Motor neuron (in vitro differentiated cells): ENCODE data around the gene GMPR2. TPM values are rescaled to one million over a fixed set of nuclear protein-coding genes. Genes with fewer than 3 reads are reported as not detected.
A peak's percentile ranks its signal among the peaks of the same experiment; 100 is the strongest.
"Not testable (repeated sequence)": the region's sequence is repeated elsewhere in the genome, so short reads cannot be mapped to it uniquely, and the experiment has no call there.

ENCODE experiments used
- ATAC-seq, 8 experiments: fragments of 200-7000 bp; cut with Tn5 transposase; replicated peaks in 6 of 8; 2 replicates each; pipeline ENCODE4 v1.8.0; 2021; ENCODE audit warnings: mild to moderate bottlenecking in 8 of 8, moderate library complexity in 8 of 8
- H3K27ac ChIP-seq, 2 donors: fragments of 250-450 bp; sonication (Bioruptor Pico); 2 replicates each; pipeline ENCODE4 v1.9.0; 2021; ENCODE audit warnings: antibody characterized with exemption in 2 of 2, mild to moderate bottlenecking in 2 of 2, moderate library complexity in 1 of 2
- H3K4me1 ChIP-seq, 2 donors: fragments of 250-450 bp; sonication (Bioruptor Pico); replicated peaks in 1 of 2; 2 replicates each; pipeline ENCODE4 v1.6.1; 2021; ENCODE audit warnings: antibody characterized with exemption in 2 of 2, mild to moderate bottlenecking in 2 of 2, moderate library complexity in 1 of 2
- H3K4me3 ChIP-seq, 5 donors: fragments of 250-450 bp; sonication (Bioruptor Pico); 2 replicates each; pipeline ENCODE4 v1.9.0; 2021; ENCODE audit warnings: antibody characterized with exemption in 5 of 5, mild to moderate bottlenecking in 5 of 5, moderate library complexity in 4 of 5
- WGBS, 10 experiments: fragments of 450-650 bp; shearing (Covaris generic); methylation state at CpG; one replicate each; pipeline ENCODE4 v1.0.0; 2022; 5-methylcytosine and 5-hydroxymethylcytosine counted together
- in situ Hi-C, 9 experiments: fragments of 400-800 bp; cut with MboI; loops; one replicate each; pipeline ENCODE4 v1.15.0; 2021; ENCODE audit warnings: low sequenced_read_pairs in 9 of 9, low pct_unique_long_range_greater_than_20kb in 2 of 9; ENCODE audit not compliant: unreplicated experiment in 9 of 9
- total RNA-seq, 8 experiments: library from RNA; unstranded; fragments of 300-600 nt; gene quantifications; 2 replicates each; pipeline versions ENCODE4 v1.2.3 to v1.2.4, GENCODE V29; 2022

Gene GMPR2
- total RNA-seq, 8 experiments from 2014 or later: 46.7 to 87.8 (median 69.0) TPM

DNA sequence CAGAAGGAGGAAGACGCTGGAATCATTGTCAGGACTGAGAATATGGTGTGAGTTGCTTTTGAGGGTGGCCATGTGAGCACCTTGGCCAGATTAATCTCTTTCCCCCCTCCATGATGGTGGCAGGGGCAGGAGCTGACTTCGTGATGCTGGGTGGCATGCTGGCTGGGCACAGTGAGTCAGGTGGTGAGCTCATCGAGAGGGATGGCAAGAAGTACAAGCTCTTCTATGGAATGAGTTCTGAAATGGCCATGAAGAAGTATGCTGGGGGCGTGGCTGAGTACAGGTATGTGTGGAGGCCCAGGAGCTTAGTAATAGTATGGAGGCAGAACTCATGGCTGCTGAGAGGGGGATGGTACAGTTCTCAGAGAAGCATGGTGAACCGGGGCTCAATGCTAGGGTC lies 5.4 kb downstream of the GMPR2 start:
- no peak overlapping the region for H3K27ac ChIP-seq
- in situ Hi-C loops: no loop called here
- WGBS, 10 experiments: 58 to 100% (median 82%) methylated on average over 1 to 4 of the region's 5 CpGs; no CpG with 5 or more reads in 4 of the 10 experiments

DNA sequence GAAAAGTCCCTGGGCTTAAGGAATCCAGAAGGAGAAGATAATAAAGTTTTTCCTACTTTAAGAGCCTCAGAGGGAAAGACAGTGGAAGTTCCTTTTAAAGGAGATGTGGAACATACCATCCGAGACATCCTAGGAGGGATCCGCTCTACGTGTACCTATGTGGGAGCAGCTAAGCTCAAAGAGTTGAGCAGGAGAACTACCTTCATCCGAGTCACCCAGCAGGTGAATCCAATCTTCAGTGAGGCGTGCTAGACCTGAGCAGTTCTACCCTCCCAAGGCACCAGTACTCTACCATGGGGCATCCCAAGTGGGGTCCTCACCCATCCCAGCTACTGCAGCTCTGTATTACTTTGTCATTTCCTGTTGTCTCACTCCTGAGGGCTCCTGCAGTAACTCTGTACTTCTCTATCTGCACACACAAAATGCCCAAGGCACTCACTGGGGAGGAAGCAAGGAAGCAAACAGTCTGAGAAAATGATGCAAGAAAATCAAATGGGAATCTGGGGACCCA lies 5.9 kb downstream of the GMPR2 start:
- H3K4me1 ChIP-seq: peaks cover 14 to 31% of the 10 kb centered on the region in 2 donors
- in situ Hi-C loops: no loop called here
- WGBS, 10 experiments: 85 to 100% (median 100%) methylated on average over 1 to 5 of the region's 5 CpGs; no CpG with 5 or more reads in 4 of the 10 experiments
- H3K27ac ChIP-seq: no peak overlapping the region
- ATAC-seq: no peak
- no peak overlapping the region for H3K4me3 ChIP-seq

More for the DNA sequence above, 5.4 kb downstream of the GMPR2 start:
- no peak for ATAC-seq
- peaks cover 16 to 33% of the 10 kb centered on the region in 2 donors for H3K4me1 ChIP-seq
- H3K4me3 ChIP-seq: no peak overlapping the region

DNA sequence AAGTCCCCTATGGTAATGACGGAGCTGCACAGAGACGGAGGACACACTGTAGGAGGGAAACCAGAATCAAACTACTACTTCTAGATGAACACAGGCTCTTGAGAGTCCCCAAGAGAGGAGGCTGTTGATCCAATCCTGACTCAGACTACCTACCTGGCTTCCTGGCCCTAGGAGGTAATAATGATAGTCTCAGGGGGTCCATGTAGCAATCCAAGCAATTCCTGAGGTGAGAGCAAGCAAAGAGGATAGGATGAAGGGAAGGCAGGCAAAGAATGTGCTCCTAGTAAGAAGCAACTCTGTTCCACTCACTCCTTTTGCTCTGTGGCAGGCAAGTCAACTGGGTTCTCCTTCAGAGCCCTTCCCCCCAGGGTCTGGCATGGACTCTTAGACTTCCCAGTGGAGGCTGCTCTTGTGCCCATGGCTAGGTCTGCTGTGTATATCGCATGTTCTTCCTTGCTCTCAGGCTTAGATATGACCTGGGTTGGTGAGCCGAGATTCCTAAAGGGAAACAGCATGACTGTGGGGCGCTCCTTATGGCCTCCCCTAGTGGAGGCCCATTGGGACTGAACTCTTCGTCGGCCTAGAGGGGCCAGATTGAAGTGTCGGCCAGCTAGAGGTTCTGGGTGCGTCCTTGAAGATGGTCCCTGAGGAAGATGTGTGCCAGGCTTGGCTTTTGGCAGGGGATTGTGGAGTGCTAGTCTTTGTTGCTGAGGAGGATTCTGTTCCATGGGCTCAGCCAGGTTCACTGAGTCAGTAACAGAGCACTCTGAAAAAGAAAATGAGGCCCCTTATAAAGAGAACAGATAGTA lies 7.6 kb downstream of the GMPR2 start:
- ATAC-seq: no peak
- in situ Hi-C loops: loop anchor here in 2 of 9 experiments (10.0 kb wide), 2 partner anchors 54 to 194 kb away; partner anchors contain the start of genes DHRS1 (in 1 of the 2) and NOP9 (in 1 of the 2)
- 94 to 100% (median 100%) methylated on average over 1 to 5 of the region's 9 CpGs; no CpG with 5 or more reads in 3 of the 10 experiments for WGBS, 10 experiments
- Histone ChIP-seq H3K4me3 (no peak overlapping the region), H3K27ac (no peak overlapping the region), H3K4me1 (peaks cover 12 to 27% of the 10 kb centered on the region in 2 donors)

DNA sequence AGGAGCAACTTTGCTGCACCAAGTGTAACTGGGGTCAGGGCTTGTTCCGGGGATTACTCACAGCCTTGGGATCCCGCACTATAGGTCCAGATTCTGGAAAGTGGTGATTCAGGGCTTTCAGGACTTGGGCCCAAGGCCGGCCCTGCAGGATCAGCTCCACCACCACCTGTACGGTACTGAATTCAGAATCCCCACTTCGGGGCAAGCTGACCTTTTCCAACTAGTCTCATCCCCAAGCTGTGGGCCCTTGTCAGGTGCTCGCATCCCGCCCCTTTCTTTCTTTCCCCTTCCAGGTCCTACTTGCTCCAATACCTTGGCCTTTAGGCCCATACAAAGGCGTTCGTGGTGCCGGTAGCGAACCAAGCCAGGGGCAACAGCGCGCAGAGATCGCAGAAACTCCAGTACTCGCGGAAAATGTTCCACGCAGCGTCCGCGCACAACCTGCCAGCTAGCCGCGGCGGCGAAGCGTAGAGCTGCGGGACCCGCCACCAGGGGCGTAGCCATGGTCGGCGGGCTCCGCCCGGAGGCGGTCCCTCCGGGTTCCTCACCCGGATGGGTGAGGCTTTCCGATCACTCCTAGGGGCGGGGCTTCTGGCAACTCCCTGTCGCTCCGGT lies 9.2 kb downstream of the GMPR2 start:
- H3K27ac ChIP-seq: peak overlapping the region; percentile 94 to 97

DNA sequence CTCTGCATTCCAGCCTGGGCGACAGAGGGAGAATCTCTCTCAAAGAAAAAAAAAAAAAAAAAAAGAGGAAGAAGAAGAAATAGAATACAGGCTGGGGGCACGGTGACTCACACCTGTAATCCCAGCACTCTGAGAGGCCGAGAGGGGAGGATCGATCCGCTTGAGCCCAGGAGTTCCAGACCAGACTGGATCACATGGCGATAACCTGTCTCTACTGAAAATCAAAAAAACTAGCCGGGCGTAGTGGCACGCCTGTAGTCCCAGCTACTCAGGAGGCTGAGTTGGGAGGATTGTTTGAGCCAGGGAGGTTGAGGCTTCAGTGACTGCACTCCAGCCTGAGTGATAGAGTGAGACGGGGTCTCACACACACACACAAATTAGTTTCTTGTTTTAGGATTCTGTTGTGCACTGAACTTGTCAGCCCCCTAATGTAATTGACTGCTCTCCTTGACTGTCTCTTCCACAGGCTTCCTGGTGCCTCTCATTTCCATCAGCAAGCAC lies 10.7 kb downstream of the GMPR2 start:
- H3K27ac ChIP-seq: peak overlapping the region; percentile 94 to 97
- 13 to 100% (median 50%) methylated on average over 1 to 6 of the region's 10 CpGs; no CpG with 5 or more reads in 2 of the 10 experiments for WGBS, 10 experiments
- ATAC-seq: peak in 3 of 8 experiments; percentile 0 to 15 (median 7)
- H3K4me1 ChIP-seq: peaks cover 12 to 27% of the 10 kb centered on the region in 2 donors
- H3K4me3 ChIP-seq: peak overlapping the region; percentile 50 to 82 (median 66)
- in situ Hi-C loops: loop anchor here in 2 of 9 experiments (10.0 kb wide), 2 partner anchors 51 to 191 kb away; partner anchors contain the start of genes DHRS1 (in 1 of the 2) and NOP9 (in 1 of the 2)

More for the DNA sequence above, 9.2 kb downstream of the GMPR2 start:
- in situ Hi-C loops: loop anchor here in 2 of 9 experiments (10.0 kb wide), 2 partner anchors 53 to 193 kb away; partner anchors contain the start of genes DHRS1 (in 1 of the 2) and NOP9 (in 1 of the 2)
- H3K4me1 ChIP-seq: peaks cover 12 to 27% of the 10 kb centered on the region in 2 donors
- ATAC-seq: peak; percentile 69 to 88 (median 81)
- peak overlapping the region; percentile 50 to 82 (median 66) for H3K4me3 ChIP-seq
- 0 to 34% (median 3%) methylated on average over 1 to 19 of the region's 39 CpGs; no CpG with 5 or more reads in 4 of the 10 experiments for WGBS, 10 experiments

DNA sequence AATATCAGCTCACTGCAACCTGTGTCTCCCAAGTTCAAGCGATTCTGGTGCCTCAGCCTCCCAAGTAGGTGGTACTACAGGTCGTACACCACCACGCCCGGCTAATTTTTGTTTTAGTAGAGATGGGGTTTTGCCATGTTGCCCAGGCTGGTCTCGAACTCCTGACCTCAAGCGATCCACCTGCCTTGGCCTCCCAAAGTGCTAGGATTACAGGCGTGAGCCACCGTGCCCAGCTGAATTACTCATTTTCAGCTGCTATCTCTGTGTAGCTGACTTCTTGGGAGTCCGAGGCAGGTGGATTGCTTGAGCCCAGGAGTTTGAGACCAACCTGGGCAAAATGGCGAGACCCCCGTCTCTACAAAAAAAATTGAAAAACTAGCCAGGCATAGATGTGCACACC lies 12.6 kb downstream of the GMPR2 start:
- H3K4me3 ChIP-seq, H3K27ac ChIP-seq, ATAC-seq: not testable (repeated sequence)
- in situ Hi-C loops: loop anchor here in 2 of 9 experiments (10.0 kb wide), 2 partner anchors 49 to 189 kb away; partner anchors contain the start of genes DHRS1 (in 1 of the 2) and NOP9 (in 1 of the 2)
- H3K4me1 ChIP-seq: peaks cover 12 to 19% of the 10 kb centered on the region in 2 donors
- WGBS, 10 experiments: 40 to 100% (median 78%) methylated on average over 1 to 8 of the region's 11 CpGs; no CpG with 5 or more reads in 3 of the 10 experiments

DNA sequence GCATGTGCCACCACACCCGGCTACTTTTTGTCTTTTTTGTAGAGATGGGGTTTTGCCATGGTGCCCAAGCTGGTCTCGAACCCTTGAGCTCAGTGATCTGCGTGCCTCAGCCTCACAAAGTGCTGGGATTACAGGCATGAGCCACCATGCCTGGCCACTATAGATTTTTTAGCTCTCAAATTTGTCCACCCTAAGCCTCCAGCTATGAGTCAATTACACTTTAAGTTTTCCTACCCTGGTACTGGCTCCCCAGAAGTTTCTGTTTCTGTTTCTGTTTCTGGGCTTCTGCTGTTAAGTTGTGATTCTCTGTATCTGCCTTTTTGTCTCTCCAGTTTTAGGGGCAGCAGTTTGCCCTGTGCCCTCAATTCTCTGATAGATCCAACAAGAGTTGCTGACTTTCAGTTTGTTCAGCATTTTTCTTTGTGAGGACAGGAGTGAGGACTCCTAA lies 14.1 kb downstream of the GMPR2 start:
- no peak overlapping the region for H3K27ac ChIP-seq
- WGBS, 10 experiments: 40 to 94% (median 70%) methylated on average over 1 to 3 of the region's 3 CpGs; no CpG with 5 or more reads in 2 of the 10 experiments
- H3K4me3 ChIP-seq: no peak overlapping the region
- in situ Hi-C loops: loop anchor here in 2 of 9 experiments (10.0 kb wide), 2 partner anchors 48 to 188 kb away; partner anchors contain the start of genes DHRS1 (in 1 of the 2) and NOP9 (in 1 of the 2)
- ATAC-seq: no peak
- peaks cover 3 to 8% of the 10 kb centered on the region in 2 donors for H3K4me1 ChIP-seq

DNA sequence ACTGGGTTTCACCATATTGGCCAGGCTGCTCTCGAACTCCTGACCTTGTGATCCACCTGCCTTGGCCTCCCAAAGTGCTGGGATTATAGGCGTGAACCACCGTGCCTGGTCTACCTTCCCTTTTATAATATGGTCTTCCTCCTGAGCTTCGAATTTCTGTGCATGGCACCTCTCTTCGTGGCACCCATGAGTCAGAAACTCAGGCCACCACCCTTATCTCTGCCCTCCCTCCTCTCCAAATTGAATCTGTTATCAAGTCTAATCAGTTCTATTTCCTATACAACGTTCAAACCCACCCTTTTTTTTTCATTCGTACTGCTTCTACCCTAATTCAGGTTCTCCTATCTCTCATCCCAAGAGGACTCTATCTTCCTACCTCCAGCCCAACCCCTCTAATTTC lies 14.7 kb downstream of the GMPR2 start:
- H3K4me1 ChIP-seq: peaks cover 3 to 8% of the 10 kb centered on the region in 2 donors
- H3K27ac ChIP-seq: no peak overlapping the region
- in situ Hi-C loops: loop anchor here in 2 of 9 experiments (10.0 kb wide), 2 partner anchors 47 to 187 kb away; partner anchors contain the start of genes DHRS1 (in 1 of the 2) and NOP9 (in 1 of the 2)
- ATAC-seq: no peak
- WGBS, 10 experiments: 37 to 82% (median 59%) methylated on average over 2 to 7 of the region's 7 CpGs
- H3K4me3 ChIP-seq: no peak overlapping the region

DNA sequence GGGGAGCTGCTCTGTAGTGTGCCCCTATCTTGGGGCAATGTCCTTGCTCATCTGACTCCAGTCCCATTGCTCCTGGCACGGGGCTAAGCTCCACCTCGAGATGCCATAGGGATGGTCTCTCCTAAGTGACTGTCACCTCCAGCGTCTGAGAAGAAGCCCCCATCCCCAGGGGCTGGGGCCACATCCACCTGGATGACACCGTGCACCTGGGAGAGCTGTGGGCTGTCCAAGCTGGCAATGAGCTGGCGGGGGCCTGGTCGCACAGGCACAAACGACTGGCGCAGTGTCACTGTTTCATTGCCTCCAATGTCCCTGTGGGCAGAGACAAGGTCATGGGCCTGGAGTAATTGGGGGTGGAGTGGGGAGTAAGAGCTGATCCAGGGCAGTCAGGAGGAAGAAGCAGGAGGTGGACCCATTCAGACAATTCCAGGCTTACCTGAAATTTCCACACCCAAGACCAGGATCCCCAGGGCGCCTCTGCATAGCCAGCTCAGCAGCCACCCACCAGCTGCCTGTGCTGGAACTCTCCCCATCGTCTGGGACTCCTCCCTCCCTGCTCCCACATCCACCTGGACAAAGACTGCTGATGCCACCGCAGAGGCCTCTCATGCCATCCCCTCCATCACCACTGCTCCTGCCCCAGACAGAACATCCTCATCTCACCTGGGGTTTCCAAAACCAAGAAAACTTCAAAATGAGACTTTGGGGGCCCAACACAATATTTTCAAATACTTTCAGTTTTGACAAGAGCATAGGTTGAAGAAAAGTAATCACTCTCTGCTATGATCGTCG lies 16.7 kb downstream of the GMPR2 start:
- no peak overlapping the region for H3K27ac ChIP-seq
- in situ Hi-C loops: loop anchor here in 2 of 9 experiments (10.0 kb wide), 2 partner anchors 45 to 185 kb away; partner anchors contain the start of genes DHRS1 (in 1 of the 2) and NOP9 (in 1 of the 2)
- WGBS, 10 experiments: 44 to 83% (median 63%) methylated on average over 2 to 4 of the region's 13 CpGs; no CpG with 5 or more reads in 4 of the 10 experiments
- H3K4me3 ChIP-seq: no peak overlapping the region
- ATAC-seq: no peak
- H3K4me1 ChIP-seq: peaks cover 0 to 3% of the 10 kb centered on the region in 2 donors

DNA sequence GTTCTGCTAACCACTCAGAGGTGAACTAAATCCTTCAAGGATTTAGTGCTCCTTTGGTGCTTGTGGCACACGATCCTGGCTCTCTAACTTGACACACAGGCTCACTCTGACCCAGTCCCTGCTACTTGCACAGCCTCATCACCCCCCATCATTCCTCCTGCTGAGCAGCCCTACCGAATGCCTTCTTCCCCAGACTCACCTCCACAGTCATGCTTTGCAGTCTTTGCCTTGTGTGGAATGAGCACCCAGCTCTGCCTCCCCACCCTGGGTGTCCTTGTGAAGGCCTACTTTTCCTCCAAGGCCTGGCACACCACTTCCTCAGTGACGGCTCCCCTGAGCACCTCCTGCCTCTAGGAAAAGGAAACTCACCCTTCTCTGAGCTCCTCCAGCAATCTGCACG lies 17.6 kb downstream of the GMPR2 start:
- in situ Hi-C loops: no loop called here

DNA sequence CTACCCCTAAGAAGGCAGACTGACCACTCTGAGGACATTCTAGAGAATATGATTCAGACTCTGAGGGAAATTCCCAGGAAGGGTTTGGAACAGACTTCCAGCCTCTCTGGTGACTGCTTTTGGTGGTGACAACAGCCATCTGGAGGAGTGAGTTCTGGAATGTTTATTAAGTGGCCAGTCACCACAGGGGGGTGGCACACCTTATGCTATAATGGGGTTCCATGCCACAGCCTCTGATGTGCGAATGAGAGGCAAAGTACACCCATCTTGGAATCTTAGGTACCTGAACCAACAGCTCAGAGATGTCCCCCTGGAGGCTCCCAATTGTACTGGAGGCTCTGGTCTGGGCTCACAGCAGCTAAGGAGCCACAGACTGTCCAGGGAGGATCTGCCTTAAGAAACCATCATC lies 19.2 kb downstream of the GMPR2 start:
- peak in 2 of 8 experiments; percentile 47 to 75 for ATAC-seq
- Histone ChIP-seq H3K4me1 (peaks cover 0 to 3% of the 10 kb centered on the region in 2 donors), H3K27ac (no peak overlapping the region), H3K4me3 (no peak overlapping the region)
- WGBS, 10 experiments: 67 to 100% (median 73%) methylated on average over 1 of the region's 1 CpG; no CpG with 5 or more reads in 6 of the 10 experiments
- in situ Hi-C loops: no loop called here

More for the DNA sequence above, 17.6 kb downstream of the GMPR2 start:
- Histone ChIP-seq H3K4me3 (no peak overlapping the region), H3K4me1 (peaks cover 0 to 3% of the 10 kb centered on the region in 2 donors), H3K27ac (no peak overlapping the region)
- peak in 1 of 8 experiments; percentile 16 for ATAC-seq
- 0 to 72% (median 40%) methylated on average over 1 to 3 of the region's 4 CpGs; no CpG with 5 or more reads in 3 of the 10 experiments for WGBS, 10 experiments
